ENCODE measurements around the gene CNIH2.

CNIH2 gene

GRCh38 chr11:66285250-66285947 lies 7.4 kb downstream of the CNIH2 start:
- no peak overlapping the region for H3K27ac ChIP-seq (ENCODE audit: low read depth, low read length)
- peaks cover 14% of the 10 kb centered on the region for H3K4me1 ChIP-seq (ENCODE audit: control insufficient read depth, insufficient read depth, low read length)
- peaks cover 4% of the 10 kb centered on the region for H3K27me3 ChIP-seq (ENCODE audit: control insufficient read depth, insufficient read depth, low read length)
- H3K9ac ChIP-seq (ENCODE audit: low read depth, low read length): no peak overlapping the region
- H3K9me3 ChIP-seq (ENCODE audit: control insufficient read depth, insufficient read depth, low read length): no peaks in the 10 kb centered on the region
- no peak overlapping the region for H3K4me3 ChIP-seq (ENCODE audit: low read depth, low read length)
- peaks cover 19% of the 10 kb centered on the region for H3K36me3 ChIP-seq (ENCODE audit: control insufficient read depth, insufficient read depth, low read length)

GRCh38 chr11:66286699-66287098 lies 8.7 kb downstream of the CNIH2 start:
- H3K27me3 ChIP-seq (ENCODE audit: control insufficient read depth, insufficient read depth, low read length): peaks cover 16% of the 10 kb centered on the region
- H3K4me1 ChIP-seq (ENCODE audit: control insufficient read depth, insufficient read depth, low read length): peaks cover 14% of the 10 kb centered on the region
- H3K9me3 ChIP-seq (ENCODE audit: control insufficient read depth, insufficient read depth, low read length): no peaks in the 10 kb centered on the region
- H3K4me3 ChIP-seq (ENCODE audit: low read depth, low read length): no peak overlapping the region
- no peak overlapping the region for H3K9ac ChIP-seq (ENCODE audit: low read depth, low read length)
- peaks cover 19% of the 10 kb centered on the region for H3K36me3 ChIP-seq (ENCODE audit: control insufficient read depth, insufficient read depth, low read length)
- H3K27ac ChIP-seq (ENCODE audit: low read depth, low read length): no peak overlapping the region

DNA sequence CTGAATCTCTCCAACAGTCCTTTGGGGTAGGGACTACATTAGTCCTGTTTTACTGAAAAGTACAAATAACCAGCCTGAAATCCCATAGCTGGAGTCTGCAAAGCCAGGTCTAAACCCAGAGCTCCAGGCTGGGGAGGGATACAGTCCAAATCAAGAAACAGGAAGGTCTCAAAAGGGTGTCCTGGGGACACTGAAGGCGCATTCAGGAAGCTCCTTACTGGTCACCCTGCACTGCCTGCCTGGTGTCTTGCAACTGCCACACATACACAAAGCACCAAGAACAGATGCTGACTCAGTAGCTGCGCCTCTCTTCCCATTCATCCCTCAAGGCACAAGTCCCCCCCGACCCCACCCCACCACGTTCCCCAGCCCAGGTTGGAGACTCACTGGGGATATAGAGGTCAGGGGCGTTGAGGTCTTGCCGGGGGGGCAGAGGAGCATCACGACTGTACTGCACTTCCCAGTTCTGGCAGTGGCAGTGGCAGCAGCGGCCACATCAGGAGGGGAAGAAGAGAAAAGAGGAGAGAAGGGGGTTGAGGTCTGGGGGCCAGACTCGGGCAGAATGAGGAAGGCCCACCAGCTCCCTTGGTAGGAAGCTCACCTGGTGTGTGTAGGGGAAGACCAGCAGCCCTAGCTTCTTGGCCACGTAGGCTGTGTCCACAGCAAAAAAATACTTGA lies 9.4 kb downstream of the CNIH2 start:
- Histone ChIP-seq H3K36me3 (ENCODE audit: control insufficient read depth, insufficient read depth, low read length) (peaks cover 19% of the 10 kb centered on the region), H3K4me1 (ENCODE audit: control insufficient read depth, insufficient read depth, low read length) (peaks cover 10% of the 10 kb centered on the region), H3K27me3 (ENCODE audit: control insufficient read depth, insufficient read depth, low read length) (peaks cover 23% of the 10 kb centered on the region), H3K9ac (ENCODE audit: low read depth, low read length) (no peak overlapping the region), H3K9me3 (ENCODE audit: control insufficient read depth, insufficient read depth, low read length) (no peaks in the 10 kb centered on the region), H3K27ac (ENCODE audit: low read depth, low read length) (no peak overlapping the region), H3K4me3 (ENCODE audit: low read depth, low read length) (no peak overlapping the region)

DNA sequence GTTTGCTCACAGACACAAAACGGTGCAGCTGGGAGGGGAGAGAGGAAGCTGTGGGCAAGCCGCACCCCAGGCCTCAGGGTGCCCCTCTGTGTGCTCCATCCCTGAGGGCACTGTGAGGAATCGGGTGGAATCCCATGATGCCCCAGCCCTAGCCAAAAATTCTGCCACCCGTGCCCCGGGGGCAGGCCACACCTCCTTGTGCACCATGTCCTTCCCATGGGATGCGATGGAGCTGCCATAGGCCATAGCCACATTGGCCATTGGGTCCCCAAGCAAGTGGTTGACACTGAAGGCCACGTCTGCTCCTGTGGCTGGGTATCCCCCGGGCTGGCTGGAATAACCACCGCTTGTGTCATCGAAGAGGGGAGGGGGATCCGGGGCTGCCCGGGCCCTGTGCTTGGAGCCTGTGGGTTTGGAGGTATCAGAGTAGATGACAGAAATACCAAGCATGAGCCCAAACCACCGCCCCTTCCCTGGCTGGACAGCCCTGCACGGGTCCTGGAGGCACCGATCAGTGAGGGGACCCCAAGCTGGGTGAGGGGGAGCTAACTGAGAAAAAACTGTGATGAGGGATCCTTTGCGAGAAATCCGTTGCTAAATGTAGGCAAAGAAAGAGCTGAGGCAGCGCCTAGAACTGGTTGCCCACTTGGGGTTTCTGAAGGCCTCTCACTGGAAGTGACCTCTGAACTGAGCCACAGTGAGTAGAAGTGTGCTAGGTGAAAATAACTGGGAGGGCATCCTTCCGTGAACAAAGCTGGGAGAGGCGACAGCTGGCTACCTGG lies 10.1 kb downstream of the CNIH2 start:
- H3K9me3 ChIP-seq (ENCODE audit: control insufficient read depth, insufficient read depth, low read length): no peaks in the 10 kb centered on the region
- peak overlapping the region; percentile 84 for H3K27ac ChIP-seq (ENCODE audit: low read depth, low read length)
- peak overlapping the region; percentile 83 for H3K4me3 ChIP-seq (ENCODE audit: low read depth, low read length)

DNA sequence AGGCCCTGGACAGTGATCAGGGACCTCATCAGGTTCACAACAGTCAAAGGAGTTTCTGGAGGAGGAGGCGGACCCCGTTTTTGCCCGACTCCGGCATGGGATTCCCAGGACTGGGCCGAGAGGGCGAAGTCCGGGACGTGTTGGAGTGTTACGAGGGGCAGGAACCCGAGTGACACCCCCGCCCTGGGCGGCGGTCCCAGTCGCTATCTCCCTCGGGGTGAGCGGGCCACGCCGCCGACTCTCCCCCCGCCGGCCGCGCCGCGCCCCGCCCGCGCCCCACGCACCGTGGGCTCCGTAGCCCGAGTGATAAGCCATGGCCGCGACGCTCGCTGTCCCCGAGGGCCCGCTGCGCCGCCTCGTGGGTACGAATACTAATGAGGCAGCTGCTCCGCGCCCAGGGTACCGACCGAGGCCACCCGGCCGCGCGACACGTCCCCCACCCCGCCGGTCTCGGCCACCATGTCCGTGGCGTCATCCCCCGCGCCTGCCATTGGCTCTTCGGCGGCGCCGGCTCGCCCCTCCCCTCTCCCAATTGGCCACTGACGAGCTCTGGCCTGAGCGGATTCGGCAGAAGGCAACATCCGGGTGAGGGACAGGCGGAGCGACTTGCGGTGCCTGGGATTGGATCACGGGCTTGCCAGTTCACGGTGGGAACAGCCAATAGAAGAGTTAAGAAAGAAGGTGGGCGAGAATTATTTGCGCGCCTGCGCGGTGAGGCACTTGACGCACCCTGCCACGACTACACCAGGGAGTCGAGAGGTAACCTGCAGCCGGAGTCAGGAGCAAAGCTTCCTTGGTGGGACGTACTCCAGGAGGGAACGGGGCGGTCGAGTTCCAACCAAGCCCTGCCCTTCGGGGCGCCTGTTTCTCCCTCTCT lies 10.9 kb downstream of the CNIH2 start, which contains the start of gene YIF1A:
Gene YIF1A, minus strand, starts transcription at position 473 of the 877 bp plus-strand sequence. Its CDS starts 158 bp downstream, at position 315.
- Histone ChIP-seq H3K9me3 (ENCODE audit: control insufficient read depth, insufficient read depth, low read length) (no peaks in the 10 kb centered on the region), H3K36me3 (ENCODE audit: control insufficient read depth, insufficient read depth, low read length) (peaks cover 16% of the 10 kb centered on the region), H3K4me3 (ENCODE audit: low read depth, low read length) (peak within 1 kb of the TSS; percentile 83), H3K27ac (ENCODE audit: low read depth, low read length) (peak within 1 kb of the TSS; percentile 88), H3K4me1 (ENCODE audit: control insufficient read depth, insufficient read depth, low read length) (peaks cover 5% of the 10 kb centered on the region; the same call in 1 of the 2 replicates), H3K9ac (ENCODE audit: low read depth, low read length) (peak within 1 kb of the TSS; percentile 74), H3K27me3 (ENCODE audit: control insufficient read depth, insufficient read depth, low read length) (peaks cover 35% of the 10 kb centered on the region)

More for the DNA sequence above, 10.1 kb downstream of the CNIH2 start:
- peaks cover 5% of the 10 kb centered on the region; the same call in 1 of the 2 replicates for H3K4me1 ChIP-seq (ENCODE audit: control insufficient read depth, insufficient read depth, low read length)
- peaks cover 19% of the 10 kb centered on the region for H3K36me3 ChIP-seq (ENCODE audit: control insufficient read depth, insufficient read depth, low read length)
- H3K27me3 ChIP-seq (ENCODE audit: control insufficient read depth, insufficient read depth, low read length): peaks cover 30% of the 10 kb centered on the region
- H3K9ac ChIP-seq (ENCODE audit: low read depth, low read length): peak overlapping the region; percentile 68

DNA sequence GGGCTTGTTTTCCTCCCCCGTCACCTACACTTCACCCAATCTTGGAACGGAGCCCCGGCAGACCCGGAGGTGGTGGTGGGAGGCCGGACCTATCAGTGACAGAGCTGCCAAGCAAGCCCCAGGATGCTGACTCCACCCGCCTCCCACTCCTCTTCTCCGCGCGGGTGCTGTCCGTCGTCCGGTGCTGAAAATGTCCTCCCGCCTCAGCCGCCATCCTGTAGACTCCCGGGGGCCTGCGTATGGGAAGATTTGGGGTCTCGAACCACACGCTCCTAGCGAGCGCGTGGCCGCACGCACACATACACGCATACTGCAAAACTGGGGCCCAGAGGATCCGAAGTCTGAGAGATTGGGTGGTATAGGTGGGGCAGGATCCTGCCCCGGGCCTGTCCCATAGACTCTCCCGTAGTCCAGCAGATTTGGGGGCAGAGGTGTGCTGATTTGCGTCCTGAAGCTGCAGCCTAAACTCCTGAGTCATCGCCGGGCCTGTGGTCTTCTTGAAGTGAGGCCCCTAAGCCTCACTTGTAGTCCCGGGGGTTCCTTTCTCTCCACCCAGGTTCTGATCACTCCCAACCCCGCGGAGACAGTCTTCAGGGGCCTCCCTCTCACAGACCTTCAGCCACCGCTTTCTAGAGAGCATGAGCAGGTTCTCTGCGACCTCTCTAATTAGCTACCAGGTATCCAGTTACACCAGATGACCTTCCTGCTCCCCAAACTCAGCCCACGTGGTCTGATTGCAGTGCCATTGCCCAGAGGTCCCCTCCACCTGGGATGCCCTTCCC lies 11.8 kb downstream of the CNIH2 start:
- Histone ChIP-seq H3K9ac (ENCODE audit: low read depth, low read length) (peak overlapping the region; percentile 74), H3K9me3 (ENCODE audit: control insufficient read depth, insufficient read depth, low read length) (no peaks in the 10 kb centered on the region), H3K36me3 (ENCODE audit: control insufficient read depth, insufficient read depth, low read length) (peaks cover 9% of the 10 kb centered on the region), H3K27me3 (ENCODE audit: control insufficient read depth, insufficient read depth, low read length) (peaks cover 35% of the 10 kb centered on the region), H3K27ac (ENCODE audit: low read depth, low read length) (peak overlapping the region; percentile 88), H3K4me1 (ENCODE audit: control insufficient read depth, insufficient read depth, low read length) (peaks cover 5% of the 10 kb centered on the region; the same call in 1 of the 2 replicates), H3K4me3 (ENCODE audit: low read depth, low read length) (peak overlapping the region; percentile 83)

DNA sequence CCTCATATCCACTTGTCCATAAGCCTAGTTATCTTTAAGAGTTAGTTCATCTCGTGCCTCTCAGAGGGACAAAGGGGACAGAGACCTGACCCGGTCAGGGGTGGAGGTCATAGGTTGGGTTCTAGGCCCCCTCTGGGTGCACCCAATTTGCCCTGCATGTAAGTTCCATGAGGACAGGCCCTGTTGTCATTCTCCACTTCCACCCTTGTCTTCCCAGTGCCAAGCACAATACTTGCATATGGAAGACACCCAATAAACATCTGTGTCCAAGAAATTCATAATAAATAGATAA lies 12.3 kb downstream of the CNIH2 start:
- peaks cover 3% of the 10 kb centered on the region for H3K36me3 ChIP-seq (ENCODE audit: control insufficient read depth, insufficient read depth, low read length)
- H3K9ac ChIP-seq (ENCODE audit: low read depth, low read length): no peak overlapping the region
- H3K27ac ChIP-seq (ENCODE audit: low read depth, low read length): no peak overlapping the region
- peaks cover 5% of the 10 kb centered on the region; the same call in 1 of the 2 replicates for H3K4me1 ChIP-seq (ENCODE audit: control insufficient read depth, insufficient read depth, low read length)
- H3K9me3 ChIP-seq (ENCODE audit: control insufficient read depth, insufficient read depth, low read length): no peaks in the 10 kb centered on the region
- H3K4me3 ChIP-seq (ENCODE audit: low read depth, low read length): no peak overlapping the region
- H3K27me3 ChIP-seq (ENCODE audit: control insufficient read depth, insufficient read depth, low read length): peaks cover 35% of the 10 kb centered on the region

DNA sequence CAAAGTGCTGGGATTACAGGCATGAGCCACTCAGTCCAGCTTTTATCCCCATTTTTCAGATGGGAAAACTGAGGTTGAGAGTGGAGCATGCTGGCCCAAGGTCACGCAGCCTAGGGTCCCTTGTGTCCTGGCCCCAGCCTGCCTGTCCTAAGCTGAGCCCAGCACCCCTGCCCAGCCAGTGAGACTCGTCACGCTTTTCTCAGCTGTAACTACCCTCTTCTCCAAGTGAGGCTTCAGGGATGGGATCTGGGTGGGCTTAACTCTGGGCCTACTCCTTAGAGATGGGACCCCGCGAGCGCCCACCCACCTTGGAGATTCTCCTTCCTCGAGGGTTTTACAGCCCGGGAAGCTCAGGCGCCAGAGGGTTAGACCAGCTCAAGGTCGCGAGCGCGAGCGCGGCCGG lies 13.3 kb downstream of the CNIH2 start:
- Histone ChIP-seq H3K27ac (ENCODE audit: low read depth, low read length) (no peak overlapping the region), H3K4me3 (ENCODE audit: low read depth, low read length) (peak overlapping the region; percentile 66; the same call in 1 of the 2 replicates)

GRCh38 chr11:66291706-66292542 lies 13.9 kb downstream of the CNIH2 start, which contains the start of gene TMEM151A:
TMEM151A (plus strand) TSS chr11:66291894; CDS start chr11:66292014, 120 bp downstream.
- Histone ChIP-seq H3K27me3 (ENCODE audit: control insufficient read depth, insufficient read depth, low read length) (peaks cover 35% of the 10 kb centered on the region), H3K4me3 (ENCODE audit: low read depth, low read length) (peak within 1 kb of the TSS; percentile 66), H3K4me1 (ENCODE audit: control insufficient read depth, insufficient read depth, low read length) (peaks cover 5% of the 10 kb centered on the region; the same call in 1 of the 2 replicates), H3K9ac (ENCODE audit: low read depth, low read length) (peak within 1 kb of the TSS; percentile 17; the same call in 1 of the 2 replicates), H3K9me3 (ENCODE audit: control insufficient read depth, insufficient read depth, low read length) (no peaks in the 10 kb centered on the region), H3K27ac (ENCODE audit: low read depth, low read length) (no peak within 1 kb of the TSS), H3K36me3 (ENCODE audit: control insufficient read depth, insufficient read depth, low read length) (no peaks in the 10 kb centered on the region)

More for the DNA sequence above, 13.3 kb downstream of the CNIH2 start:
- H3K36me3 ChIP-seq (ENCODE audit: control insufficient read depth, insufficient read depth, low read length): no peaks in the 10 kb centered on the region
- H3K27me3 ChIP-seq (ENCODE audit: control insufficient read depth, insufficient read depth, low read length): peaks cover 35% of the 10 kb centered on the region
- H3K9me3 ChIP-seq (ENCODE audit: control insufficient read depth, insufficient read depth, low read length): no peaks in the 10 kb centered on the region
- H3K4me1 ChIP-seq (ENCODE audit: control insufficient read depth, insufficient read depth, low read length): peaks cover 5% of the 10 kb centered on the region; the same call in 1 of the 2 replicates
- H3K9ac ChIP-seq (ENCODE audit: low read depth, low read length): no peak overlapping the region
